Measurements from ENCODE around the gene CLDN16. TPM values are rescaled to one million over a fixed set of nuclear protein-coding genes. Genes with fewer than 3 reads are reported as not detected.

Gene CLDN16
- total and polyA plus RNA-seq, 2 donors (not counting 1 experiment from before 2014, with no cell fraction given), result not detected

GRCh38 chr3:190404715-190405114, 16.8 kb downstream of the CLDN16 start:
- ATAC-seq (ENCODE audit: low read depth), result no peak
- no peak for DNase-seq
- Mint-ChIP-seq H3K27ac (no peak overlapping the region), H3K27me3 (no peaks in the 10 kb centered on the region), H3K4me3 (no peak overlapping the region), H3K9me3 (ENCODE audit: insufficient read depth) (no peaks in the 10 kb centered on the region), H3K4me1 (no peaks in the 10 kb centered on the region)
- Histone ChIP-seq H4K20me1 (ENCODE audit: control insufficient read depth, insufficient read depth, low read length, poor library complexity, severe bottlenecking) (no peaks in the 10 kb centered on the region), H3K79me2 (ENCODE audit: control insufficient read depth, insufficient read depth, low read length) (no peaks in the 10 kb centered on the region), H3K4me1 (ENCODE audit: control insufficient read depth in 2 of 2, insufficient read depth in 2 of 2, low read length in 2 of 2) (no peaks in the 10 kb centered on the region), H3K27me3 (replicated peaks in 1 of 4; ENCODE audit: control extremely low read depth in 1 of 4, control insufficient read depth in 3 of 4, insufficient read depth in 4 of 4, low read length in 3 of 4) (no peaks in the 10 kb centered on the region), H3K27ac (ENCODE audit: low read length in 2 of 2) (no peak overlapping the region), H3K9me3 (ENCODE audit: control extremely low read depth in 1 of 3, control insufficient read depth in 2 of 3, insufficient read depth in 1 of 3, low read length in 2 of 3) (no peaks in the 10 kb centered on the region), H3K4me3 (ENCODE audit: control extremely low read depth in 1 of 5, extremely low read depth in 1 of 5, insufficient read depth in 1 of 5, low read depth in 2 of 5, low read length in 4 of 5) (no peak overlapping the region), H3K36me3 (replicated peaks in 1 of 2; ENCODE audit: control extremely low read depth in 1 of 2, control insufficient read depth in 1 of 2, extremely low read depth in 1 of 2, insufficient read depth in 2 of 2, low read length in 1 of 2) (no peaks in the 10 kb centered on the region), H2AFZ (ENCODE audit: insufficient read depth, low read depth, low read length, poor library complexity, severe bottlenecking) (no peak overlapping the region), H3K4me2 (replicated peaks; ENCODE audit: low read depth, low read length, poor library complexity, severe bottlenecking) (no peak overlapping the region), H3K9ac (ENCODE audit: low read length) (no peak overlapping the region)
- CTCF ChIA-PET, result no interaction called here
- no peak for TF ChIP-seq EZH2 (IDR thresholded peaks at IDR 0.05; ENCODE audit: borderline replicate concordance, insufficient read depth, low read depth, low read length, poor library complexity, severe bottlenecking)
- TF ChIP-seq CTCF (IDR thresholded peaks at IDR 0.05), result no peak
- intact Hi-C loops (cut with micrococcal nuclease), result no loop called here
- POLR2A ChIA-PET, result no interaction called here
- WGBS (ENCODE audit: insufficient coverage), result 91% methylated on average over 7 of the region's 8 CpGs

GRCh38 chr3:190414297-190414696, 26.3 kb downstream of the CLDN16 start:
- ChIA-PET POLR2A (no interaction called here), CTCF (interaction anchor here (1.8 kb wide), 1 partner anchor 10 kb away, joined by 12 read pairs; no protein-coding TSS in a partner anchor)
- intact Hi-C loops (cut with micrococcal nuclease), result no loop called here
- DNase-seq, result no peak
- Histone ChIP-seq H2AFZ (ENCODE audit: insufficient read depth, low read depth, low read length, poor library complexity, severe bottlenecking) (no peak overlapping the region), H4K20me1 (ENCODE audit: control insufficient read depth, insufficient read depth, low read length, poor library complexity, severe bottlenecking) (no peaks in the 10 kb centered on the region), H3K9me3 (ENCODE audit: control extremely low read depth in 1 of 3, control insufficient read depth in 2 of 3, insufficient read depth in 1 of 3, low read length in 2 of 3) (peaks cover 0 to 14% (median 0%) of the 10 kb centered on the region in 3 donors), H3K4me1 (ENCODE audit: control insufficient read depth in 2 of 2, insufficient read depth in 2 of 2, low read length in 2 of 2) (no peaks in the 10 kb centered on the region), H3K9ac (ENCODE audit: low read length) (no peak overlapping the region), H3K36me3 (replicated peaks in 1 of 2; ENCODE audit: control extremely low read depth in 1 of 2, control insufficient read depth in 1 of 2, extremely low read depth in 1 of 2, insufficient read depth in 2 of 2, low read length in 1 of 2) (no peaks in the 10 kb centered on the region), H3K27me3 (replicated peaks in 1 of 4; ENCODE audit: control extremely low read depth in 1 of 4, control insufficient read depth in 3 of 4, insufficient read depth in 4 of 4, low read length in 3 of 4) (no peaks in the 10 kb centered on the region), H3K4me3 (ENCODE audit: control extremely low read depth in 1 of 5, extremely low read depth in 1 of 5, insufficient read depth in 1 of 5, low read depth in 2 of 5, low read length in 4 of 5) (no peak overlapping the region), H3K4me2 (replicated peaks; ENCODE audit: low read depth, low read length, poor library complexity, severe bottlenecking) (no peak overlapping the region), H3K79me2 (ENCODE audit: control insufficient read depth, insufficient read depth, low read length) (no peaks in the 10 kb centered on the region), H3K27ac (ENCODE audit: low read length in 2 of 2) (no peak overlapping the region)
- no peak overlapping the region for H3K27ac Mint-ChIP-seq
- H3K4me1 Mint-ChIP-seq, result no peaks in the 10 kb centered on the region
- no peak for TF ChIP-seq EZH2 (IDR thresholded peaks at IDR 0.05; ENCODE audit: borderline replicate concordance, insufficient read depth, low read depth, low read length, poor library complexity, severe bottlenecking)
- no peak for TF ChIP-seq CTCF (IDR thresholded peaks at IDR 0.05)
- no peak overlapping the region for H3K4me3 Mint-ChIP-seq
- peaks cover 4% of the 10 kb centered on the region for H3K9me3 Mint-ChIP-seq (ENCODE audit: insufficient read depth)
- 90% methylated on average over 3 of the region's 3 CpGs for WGBS (ENCODE audit: insufficient coverage)
- H3K27me3 Mint-ChIP-seq, result peaks cover 4% of the 10 kb centered on the region
- no peak for ATAC-seq (ENCODE audit: low read depth)

Measured in B cell (primary cell).